Activated CD8-positive, alpha-beta T cell treated with anti-CD3 and anti-CD28 coated beads for 36 hours (primary cell): ENCODE results near the gene CACNA2D3. TPM values are rescaled to one million over a fixed set of nuclear protein-coding genes. Genes with fewer than 3 reads are reported as not detected.

Source experiments
- ATAC-seq: fragments of 200-7000 bp; cut with Tn5 transposase; one replicate; pipeline ENCODE4 v1.10.0; 2021; ENCODE audit warnings: mild to moderate bottlenecking, moderate library complexity
- CTCF ChIA-PET: fragments of 350-600 bp; sonication (Branson Sonifier 250); formaldehyde crosslinking; loops from one replicate; lab custom pipeline; 2021; ENCODE audit warnings: antibody characterized with exemption; lab: Charles Lee
- POLR2A ChIA-PET: fragments of 350-600 bp; sonication (Branson Sonifier 250); formaldehyde crosslinking; loops from one replicate; lab custom pipeline; 2021; ENCODE audit warnings: antibody characterized with exemption; lab: Charles Lee
- DNase-seq: peaks from one replicate; pipeline ENCODE4 v3.0.0-alpha.2; 2020
- H3K27ac Mint-ChIP-seq: one replicate; pipeline ENCODE4 v1.8.0; 2021; ENCODE audit warnings: mild to moderate bottlenecking, mixed read lengths
- H3K27me3 Mint-ChIP-seq: one replicate; pipeline ENCODE4 v1.8.0; 2021; ENCODE audit warnings: mixed read lengths
- H3K36me3 Mint-ChIP-seq: one replicate; pipeline ENCODE4 v1.8.0; 2021; ENCODE audit warnings: low read depth, mixed read lengths
- H3K4me1 Mint-ChIP-seq: one replicate; pipeline ENCODE4 v1.8.0; 2021; ENCODE audit warnings: low read depth, mixed read lengths
- H3K4me3 Mint-ChIP-seq: one replicate; pipeline ENCODE4 v1.8.0; 2021; ENCODE audit warnings: mild to moderate bottlenecking, moderate library complexity, mixed read lengths
- H3K9me3 Mint-ChIP-seq: one replicate; pipeline ENCODE4 v1.8.0; 2021; ENCODE audit warnings: mixed read lengths
- CTCF ChIP-seq: fragments of 200-600 bp; IDR thresholded peaks from one replicate; pipeline ENCODE4 v1.8.0; 2022; ENCODE audit warnings: antibody characterized with exemption, mild to moderate bottlenecking
- intact Hi-C: fragments of 100-400 bp; cut with micrococcal nuclease; formaldehyde crosslinking; loops from one replicate; pipeline ENCODE4 v1.10.0; 2022
- total RNA-seq, 2 experiments: library from RNA; stranded (reverse); gene quantifications; one replicate each; pipeline ENCODE4 v1.2.3, GENCODE V29; 2021

Gene CACNA2D3
- total RNA-seq, 2 experiments from 2014 or later = not detected

GRCh38 chr3:54567949-54568348 is 445.6 kb downstream of the CACNA2D3 start:
- no peak for TF ChIP-seq CTCF
- Mint-ChIP-seq H3K9me3 (no peaks in the 10 kb centered on the region), H3K27me3 (no peaks in the 10 kb centered on the region), H3K36me3 (no peaks in the 10 kb centered on the region), H3K27ac (no peak overlapping the region), H3K4me3 (no peak overlapping the region), H3K4me1 (no peaks in the 10 kb centered on the region)
- intact Hi-C loops = no loop called here
- ChIA-PET POLR2A (no interaction called here), CTCF (no interaction called here)
- ATAC-seq (no peak), DNase-seq (no peak)

DNA sequence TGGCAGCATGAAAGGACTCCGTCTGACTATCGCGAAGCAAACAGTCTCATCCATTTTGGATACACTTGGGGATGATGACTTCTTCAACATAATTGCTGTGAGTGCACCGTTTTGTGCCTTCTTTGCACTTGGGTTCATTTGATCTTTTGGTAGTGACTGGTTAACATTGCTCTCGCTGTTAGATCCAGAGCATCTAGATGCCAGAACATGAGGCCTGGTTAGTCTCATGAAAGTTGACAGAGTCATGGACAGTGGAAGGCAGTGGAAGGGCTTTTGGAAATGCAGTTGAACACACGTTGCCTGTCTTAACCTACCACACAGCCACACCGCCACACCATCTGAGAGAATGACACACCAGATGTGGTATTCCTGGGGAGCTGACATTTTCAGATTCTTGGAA is 447.7 kb downstream of the CACNA2D3 start:
- H3K36me3 Mint-ChIP-seq = no peaks in the 10 kb centered on the region
- POLR2A ChIA-PET = interaction anchor here (0.6 kb wide), 1 partner anchor 626 kb away, joined by 3 read pairs; no protein-coding TSS in a partner anchor
- H3K4me1 Mint-ChIP-seq = no peaks in the 10 kb centered on the region
- H3K9me3 Mint-ChIP-seq = no peaks in the 10 kb centered on the region
- intact Hi-C loops = no loop called here
- ATAC-seq = no peak
- DNase-seq = no peak
- no peak for TF ChIP-seq CTCF
- H3K4me3 Mint-ChIP-seq = no peak overlapping the region
- H3K27ac Mint-ChIP-seq = no peak overlapping the region
- H3K27me3 Mint-ChIP-seq = no peaks in the 10 kb centered on the region
- CTCF ChIA-PET = no interaction called here

GRCh38 chr3:54572197-54572895 is 450.0 kb downstream of the CACNA2D3 start:
- Mint-ChIP-seq H3K27me3 (no peaks in the 10 kb centered on the region), H3K27ac (no peak overlapping the region), H3K36me3 (no peaks in the 10 kb centered on the region), H3K4me1 (no peaks in the 10 kb centered on the region), H3K9me3 (peaks cover 4% of the 10 kb centered on the region), H3K4me3 (no peak overlapping the region)
- intact Hi-C loops = no loop called here
- ChIA-PET POLR2A (no interaction called here), CTCF (no interaction called here)
- ATAC-seq (no peak), DNase-seq (no peak)
- TF ChIP-seq CTCF = no peak

- Mint-ChIP-seq H3K36me3 (no peaks in the 10 kb centered on the region), H3K4me1 (no peaks in the 10 kb centered on the region), H3K4me3 (no peak overlapping the region), H3K9me3 (peaks cover 4% of the 10 kb centered on the region), H3K27me3 (no peaks in the 10 kb centered on the region), H3K27ac (no peak overlapping the region)
- ChIA-PET CTCF (no interaction called here), POLR2A (no interaction called here)
- no peak for ATAC-seq
- intact Hi-C loops = no loop called here
- DNase-seq = no peak
- no peak for TF ChIP-seq CTCF
Measured at GRCh38 chr3:54573858-54574257, 451.5 kb downstream of the CACNA2D3 start.

DNA sequence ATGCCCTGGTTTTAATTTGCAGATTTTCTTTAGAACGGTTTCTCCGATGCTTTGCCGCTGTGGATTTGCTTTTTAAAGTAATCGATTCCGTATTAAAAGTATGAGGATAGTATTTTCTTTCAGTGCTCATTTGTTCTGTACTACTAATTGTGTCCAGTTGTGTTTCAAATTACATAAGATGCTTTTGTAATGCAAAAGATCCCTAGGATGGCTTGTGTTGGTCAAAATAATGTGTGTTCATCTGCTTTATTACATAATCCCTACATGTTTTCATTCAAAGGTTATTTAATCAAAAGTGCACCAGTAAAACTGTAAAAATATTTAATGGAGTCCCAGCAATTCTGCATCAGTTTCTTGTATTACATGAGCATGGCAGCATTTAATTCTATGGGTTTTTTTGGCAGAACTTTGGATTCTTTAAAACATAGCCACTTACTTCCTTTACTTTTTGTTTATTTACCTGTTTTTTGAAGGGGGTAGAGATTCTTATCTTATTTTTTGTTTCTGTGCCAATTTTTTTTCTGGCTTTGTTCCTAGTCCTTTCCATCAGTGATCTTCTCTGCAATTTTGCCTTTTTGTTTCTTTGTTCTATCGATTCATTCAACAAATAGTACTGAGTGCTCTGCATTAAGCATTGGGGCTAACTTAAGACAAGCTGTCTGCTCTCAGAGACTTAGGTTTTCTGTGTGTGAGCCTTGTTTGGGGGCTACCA is 452.7 kb downstream of the CACNA2D3 start:
- Mint-ChIP-seq H3K27me3 (no peaks in the 10 kb centered on the region), H3K4me1 (no peaks in the 10 kb centered on the region), H3K9me3 (peaks cover 4% of the 10 kb centered on the region), H3K27ac (no peak overlapping the region), H3K4me3 (no peak overlapping the region), H3K36me3 (no peaks in the 10 kb centered on the region)
- TF ChIP-seq CTCF = no peak
- intact Hi-C loops = no loop called here
- POLR2A ChIA-PET = no interaction called here
- no peak for DNase-seq
- ATAC-seq = no peak
- CTCF ChIA-PET = no interaction called here
